Measurements from ENCODE around the gene ADGRG6.

Gene ADGRG6

GRCh38 chr6:142301651-142302391 is at the start of gene ADGRG6:
ADGRG6 (plus strand) TSS chr6:142302007; CDS start chr6:142302330, 323 bp downstream.
- Mint-ChIP-seq H3K9me3 (no peaks in the 10 kb centered on the region), H3K27me3 (peaks cover 24 to 35% of the 10 kb centered on the region in 2 donors), H3K4me1 (peaks cover 11 to 19% of the 10 kb centered on the region in 2 donors), H3K4me3 (peak within 1 kb of the TSS; percentile 88 to 92), H3K27ac (peak within 1 kb of the TSS; percentile 84), H3K36me3 (no peaks in the 10 kb centered on the region)
- peak; percentile 38 for DNase-seq
- peak; percentile 88 for ATAC-seq (replicated peaks)

DNA sequence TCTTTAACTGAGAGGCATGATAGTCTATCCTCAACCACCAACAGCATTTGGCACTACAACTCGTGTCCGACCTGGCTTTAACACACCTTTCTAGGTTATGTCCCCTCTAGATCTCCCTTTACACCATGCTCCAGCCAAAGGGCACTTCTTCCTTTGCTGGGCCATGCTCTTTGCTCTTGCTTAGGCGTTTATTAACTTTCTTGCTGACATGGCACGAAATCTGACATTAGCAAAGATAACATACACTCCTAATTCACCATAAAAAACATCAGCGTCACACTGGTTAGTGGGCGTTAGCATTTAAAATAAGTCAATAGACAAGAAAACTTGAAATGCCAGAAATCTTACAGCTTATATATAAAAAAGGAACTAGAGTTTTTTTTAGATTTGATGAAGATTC is 47.3 kb upstream of the ADGRG6 start:
- no peaks in the 10 kb centered on the region for H3K36me3 Mint-ChIP-seq
- H3K9me3 Mint-ChIP-seq = no peaks in the 10 kb centered on the region
- no peak overlapping the region for H3K27ac Mint-ChIP-seq
- DNase-seq = no peak
- H3K4me1 Mint-ChIP-seq = no peaks in the 10 kb centered on the region
- H3K27me3 Mint-ChIP-seq = no peaks in the 10 kb centered on the region
- ATAC-seq (replicated peaks) = no peak
- no peak overlapping the region for H3K4me3 Mint-ChIP-seq

DNA sequence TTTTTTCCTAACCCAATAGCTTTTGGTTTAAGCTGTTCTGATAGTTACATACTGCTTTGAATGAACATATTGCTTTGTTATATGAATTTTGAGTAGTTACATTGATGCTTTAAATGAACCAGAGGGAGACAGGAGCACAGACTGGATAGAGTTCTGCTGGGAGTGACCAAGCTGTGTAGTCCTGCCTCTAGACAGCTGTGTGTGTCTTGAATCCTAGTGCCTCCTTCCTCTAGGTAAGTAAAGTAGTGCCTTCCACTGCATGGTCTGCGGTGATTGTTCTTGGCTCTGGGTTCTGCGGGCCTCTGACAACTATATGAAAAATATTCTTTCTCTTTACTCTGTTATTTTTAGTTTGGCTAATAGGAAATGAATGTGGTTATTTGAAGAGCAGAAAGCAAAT is 46.0 kb upstream of the ADGRG6 start:
- no peaks in the 10 kb centered on the region for H3K36me3 Mint-ChIP-seq
- DNase-seq = no peak
- ATAC-seq (replicated peaks) = no peak
- H3K27me3 Mint-ChIP-seq = no peaks in the 10 kb centered on the region
- no peaks in the 10 kb centered on the region for H3K4me1 Mint-ChIP-seq
- no peak overlapping the region for H3K4me3 Mint-ChIP-seq
- no peak overlapping the region for H3K27ac Mint-ChIP-seq
- H3K9me3 Mint-ChIP-seq = no peaks in the 10 kb centered on the region

DNA sequence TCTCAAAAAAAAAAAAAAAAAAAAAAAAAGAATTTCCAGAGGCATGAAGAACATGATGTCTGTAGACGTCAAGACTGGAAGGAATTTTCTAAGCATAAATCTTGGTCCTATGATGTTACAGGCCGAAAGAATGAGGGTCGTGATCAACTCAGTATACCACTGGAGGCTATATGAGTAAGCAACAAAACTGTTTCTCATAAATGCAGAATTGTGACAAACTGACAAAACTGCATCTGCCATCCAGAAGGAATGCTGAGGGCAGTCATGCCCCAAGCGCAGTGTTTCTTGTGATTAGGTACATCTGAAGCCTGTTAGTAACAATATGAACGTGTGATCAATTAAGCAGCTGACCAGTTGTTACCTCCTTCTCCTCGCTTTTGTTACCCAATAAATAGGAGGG is 43.5 kb upstream of the ADGRG6 start:
- no peak overlapping the region for H3K4me3 Mint-ChIP-seq
- DNase-seq (no peak), ATAC-seq (replicated peaks) (no peak)

DNA sequence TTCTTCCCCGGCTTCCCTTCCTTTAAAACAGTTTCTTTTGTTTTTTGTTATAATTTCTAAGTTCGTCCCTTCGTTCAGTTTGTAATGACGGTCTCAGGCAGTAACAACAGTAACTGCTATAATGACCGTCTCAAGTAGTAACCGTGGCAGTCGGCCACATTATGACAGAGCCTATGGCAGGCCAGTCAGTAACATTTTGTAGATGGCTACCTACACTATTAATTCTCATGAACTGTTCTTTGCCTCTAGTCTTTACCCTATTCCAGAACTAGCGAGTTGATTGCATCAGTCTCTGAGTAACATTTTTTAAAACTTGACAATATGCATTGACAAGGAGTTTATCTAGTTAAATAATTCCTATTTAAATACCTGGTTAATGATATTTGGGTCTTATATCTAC is 43.0 kb upstream of the ADGRG6 start:
- no peaks in the 10 kb centered on the region for H3K4me1 Mint-ChIP-seq
- H3K27ac Mint-ChIP-seq = no peak overlapping the region
- H3K36me3 Mint-ChIP-seq = no peaks in the 10 kb centered on the region
- H3K9me3 Mint-ChIP-seq = peaks cover 0 to 3% of the 10 kb centered on the region in 2 donors
- H3K27me3 Mint-ChIP-seq = no peaks in the 10 kb centered on the region
- DNase-seq = no peak
- no peak for ATAC-seq (replicated peaks)
- no peak overlapping the region for H3K4me3 Mint-ChIP-seq

More for the DNA sequence above, 43.5 kb upstream of the ADGRG6 start:
- Mint-ChIP-seq H3K27me3 (no peaks in the 10 kb centered on the region), H3K4me1 (no peaks in the 10 kb centered on the region), H3K9me3 (peaks cover 0 to 3% of the 10 kb centered on the region in 2 donors), H3K36me3 (no peaks in the 10 kb centered on the region), H3K27ac (no peak overlapping the region)

- Mint-ChIP-seq H3K27ac (no peak overlapping the region), H3K4me3 (no peak overlapping the region), H3K9me3 (peaks cover 0 to 3% of the 10 kb centered on the region in 2 donors), H3K36me3 (no peaks in the 10 kb centered on the region), H3K4me1 (no peaks in the 10 kb centered on the region), H3K27me3 (no peaks in the 10 kb centered on the region)
- DNase-seq = no peak
- no peak for ATAC-seq (replicated peaks)
These were observed 41.1 kb upstream of the ADGRG6 start for GRCh38 chr6:142260748-142261147.

DNA sequence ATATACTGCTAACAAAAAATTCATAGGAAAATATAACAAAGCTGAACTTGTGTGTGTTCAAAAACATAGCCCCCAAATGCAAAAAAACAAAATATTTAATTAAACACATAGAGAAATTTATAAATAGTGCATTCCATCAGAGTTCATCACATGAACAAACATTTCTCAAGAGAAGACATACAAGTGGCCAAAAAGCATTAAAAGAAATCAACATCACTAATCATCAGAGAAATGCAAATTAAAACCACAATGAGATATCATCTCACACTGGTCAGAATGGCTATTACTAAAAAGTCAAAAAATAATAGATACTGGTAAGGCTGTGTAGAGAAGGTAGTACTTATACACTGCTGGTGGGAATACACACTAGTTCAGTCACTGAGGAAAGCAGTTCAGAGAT is 39.6 kb upstream of the ADGRG6 start:
- H3K4me3 Mint-ChIP-seq = no peak overlapping the region
- H3K27ac Mint-ChIP-seq = no peak overlapping the region
- H3K9me3 Mint-ChIP-seq = peaks cover 0 to 3% of the 10 kb centered on the region in 2 donors
- DNase-seq = no peak
- no peaks in the 10 kb centered on the region for H3K27me3 Mint-ChIP-seq
- H3K36me3 Mint-ChIP-seq = no peaks in the 10 kb centered on the region
- ATAC-seq (replicated peaks) = no peak
- no peaks in the 10 kb centered on the region for H3K4me1 Mint-ChIP-seq

DNA sequence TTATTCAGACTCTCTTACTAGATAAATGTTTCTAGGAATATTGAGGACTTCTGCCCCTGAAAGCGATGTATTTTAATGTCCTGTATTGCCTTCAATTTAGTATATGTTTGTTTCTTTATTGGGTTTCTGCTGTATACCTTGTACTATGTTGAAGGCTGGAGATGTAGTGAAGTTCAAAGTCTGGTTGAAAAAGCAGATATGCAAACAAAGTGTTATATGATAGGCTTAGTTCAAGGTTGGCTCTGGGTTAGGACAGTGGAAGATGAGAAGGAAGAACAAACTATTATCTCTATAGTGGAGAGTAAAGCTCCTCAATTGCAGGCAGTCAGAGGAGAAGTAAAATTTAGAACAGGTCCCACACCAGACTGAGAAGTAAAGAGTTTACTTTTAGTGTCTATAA is 36.3 kb upstream of the ADGRG6 start:
- no peak overlapping the region for H3K27ac Mint-ChIP-seq
- DNase-seq = no peak
- H3K9me3 Mint-ChIP-seq = peaks cover 0 to 3% of the 10 kb centered on the region in 2 donors
- ATAC-seq (replicated peaks) = no peak
- H3K4me3 Mint-ChIP-seq = no peak overlapping the region
- H3K4me1 Mint-ChIP-seq = no peaks in the 10 kb centered on the region
- peaks cover 0 to 4% of the 10 kb centered on the region in 2 donors for H3K27me3 Mint-ChIP-seq
- H3K36me3 Mint-ChIP-seq = no peaks in the 10 kb centered on the region

DNA sequence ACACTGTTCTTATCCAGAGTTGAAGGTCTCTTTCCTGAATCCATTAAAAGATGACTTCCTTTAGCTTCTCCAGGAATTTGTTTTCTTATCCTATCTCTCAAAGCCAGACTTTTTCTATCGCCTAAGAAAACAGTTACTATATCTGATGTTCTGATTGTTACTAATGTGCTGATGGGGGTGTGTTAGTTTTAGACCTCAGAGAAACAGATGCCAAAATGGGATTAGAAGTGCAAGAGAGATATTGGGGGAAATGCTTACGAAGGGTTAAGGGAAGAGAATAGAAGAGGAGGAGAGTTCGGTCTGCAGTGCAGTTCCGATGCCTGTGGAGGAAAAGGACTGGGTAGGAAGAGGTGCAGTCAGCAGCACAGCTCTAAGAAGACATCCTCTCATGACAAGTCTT is 35.7 kb upstream of the ADGRG6 start:
- Mint-ChIP-seq H3K27me3 (peaks cover 0 to 4% of the 10 kb centered on the region in 2 donors), H3K36me3 (no peaks in the 10 kb centered on the region), H3K27ac (no peak overlapping the region)

DNA sequence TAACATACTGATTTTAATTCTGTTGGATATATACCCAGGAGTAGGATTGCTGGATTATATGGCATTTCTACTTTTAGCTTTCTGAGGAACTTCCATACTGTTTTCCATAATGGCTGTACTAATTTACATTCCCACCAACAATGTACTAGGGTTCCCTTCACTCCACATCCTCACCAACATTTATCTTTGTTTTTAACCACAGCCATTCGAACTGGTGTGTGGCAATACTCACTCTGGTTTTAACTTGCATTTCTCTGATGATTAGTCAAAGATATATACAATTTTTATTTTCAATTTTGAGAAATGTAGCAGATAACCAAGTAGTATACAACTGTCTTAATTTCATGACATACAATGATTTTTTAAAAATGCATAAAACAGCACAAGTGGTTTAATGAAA is 30.3 kb upstream of the ADGRG6 start:
- Mint-ChIP-seq H3K4me1 (no peaks in the 10 kb centered on the region), H3K27ac (peak overlapping the region; percentile 25), H3K4me3 (no peak overlapping the region), H3K27me3 (peaks cover 0 to 4% of the 10 kb centered on the region in 2 donors), H3K36me3 (no peaks in the 10 kb centered on the region), H3K9me3 (no peaks in the 10 kb centered on the region)
- ATAC-seq (replicated peaks) (no peak), DNase-seq (no peak)

More for the DNA sequence above, 35.7 kb upstream of the ADGRG6 start:
- Mint-ChIP-seq H3K4me1 (no peaks in the 10 kb centered on the region), H3K9me3 (peaks cover 0 to 3% of the 10 kb centered on the region in 2 donors), H3K4me3 (no peak overlapping the region)
- DNase-seq (no peak), ATAC-seq (replicated peaks) (no peak)

DNA sequence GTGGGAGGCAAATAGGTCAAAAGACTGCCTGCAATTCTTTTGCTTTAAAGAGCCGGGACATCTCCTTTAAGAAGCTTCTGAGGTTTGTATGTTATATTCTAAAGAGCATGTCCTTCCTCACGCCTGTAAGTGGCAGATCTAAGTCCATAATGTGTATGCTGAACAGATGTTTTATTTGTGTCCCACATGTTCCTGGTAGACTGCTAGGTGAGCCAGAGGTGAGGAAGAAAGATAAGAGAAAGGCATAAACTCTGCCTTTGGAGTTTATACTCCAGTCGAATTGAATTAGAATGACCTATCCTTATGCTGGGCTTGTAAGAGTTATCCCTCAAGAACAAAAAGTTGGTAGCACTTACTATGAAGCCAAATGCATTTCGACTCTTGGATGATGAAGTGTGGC is 27.2 kb upstream of the ADGRG6 start:
- no peaks in the 10 kb centered on the region for H3K4me1 Mint-ChIP-seq
- peaks cover 0 to 3% of the 10 kb centered on the region in 2 donors for H3K9me3 Mint-ChIP-seq
- ATAC-seq (replicated peaks) (no peak), DNase-seq (no peak)
- no peak overlapping the region for H3K4me3 Mint-ChIP-seq
- peaks cover 0 to 4% of the 10 kb centered on the region in 2 donors for H3K27me3 Mint-ChIP-seq
- H3K36me3 Mint-ChIP-seq = no peaks in the 10 kb centered on the region
- no peak overlapping the region for H3K27ac Mint-ChIP-seq

DNA sequence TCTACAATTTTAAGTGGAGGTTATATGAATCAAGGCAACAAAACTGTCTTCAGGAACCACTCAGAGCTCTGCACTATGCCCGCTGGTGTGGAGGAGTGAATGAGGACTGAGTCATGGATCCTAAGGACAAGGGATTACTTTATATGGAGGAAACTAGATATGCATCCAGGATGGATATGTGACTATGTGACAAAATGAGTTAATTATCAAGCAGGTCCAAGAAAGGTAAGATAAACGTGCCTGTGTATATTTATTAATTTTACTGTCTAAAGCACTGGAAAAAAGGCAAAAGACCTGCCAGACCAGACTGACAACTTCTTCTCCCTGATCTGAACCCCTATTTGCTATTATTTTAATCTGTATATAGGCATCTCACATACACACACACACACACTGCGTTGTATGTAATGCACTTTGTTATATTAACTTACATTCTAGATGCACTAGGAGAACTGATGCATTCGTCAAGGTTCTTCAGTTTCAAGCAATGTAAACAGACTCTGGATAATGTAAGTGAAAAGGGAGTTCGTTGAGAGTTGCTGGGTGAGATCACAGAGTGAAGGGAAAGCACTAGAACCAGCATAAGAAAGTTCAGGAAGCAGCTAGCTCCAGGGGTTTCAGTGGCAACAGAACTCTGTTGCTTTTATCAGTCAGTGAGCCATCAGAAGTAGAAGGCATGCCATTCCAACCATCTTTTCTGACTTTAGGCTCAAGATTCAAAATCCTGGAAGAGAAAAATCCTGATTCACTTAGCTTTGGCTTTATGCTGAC is 26.4 kb upstream of the ADGRG6 start:
- ATAC-seq (replicated peaks) = no peak
- Mint-ChIP-seq H3K4me1 (no peaks in the 10 kb centered on the region), H3K4me3 (no peak overlapping the region), H3K27me3 (peaks cover 0 to 4% of the 10 kb centered on the region in 2 donors), H3K9me3 (peaks cover 0 to 3% of the 10 kb centered on the region in 2 donors), H3K36me3 (no peaks in the 10 kb centered on the region), H3K27ac (no peak overlapping the region)
- DNase-seq = no peak

DNA sequence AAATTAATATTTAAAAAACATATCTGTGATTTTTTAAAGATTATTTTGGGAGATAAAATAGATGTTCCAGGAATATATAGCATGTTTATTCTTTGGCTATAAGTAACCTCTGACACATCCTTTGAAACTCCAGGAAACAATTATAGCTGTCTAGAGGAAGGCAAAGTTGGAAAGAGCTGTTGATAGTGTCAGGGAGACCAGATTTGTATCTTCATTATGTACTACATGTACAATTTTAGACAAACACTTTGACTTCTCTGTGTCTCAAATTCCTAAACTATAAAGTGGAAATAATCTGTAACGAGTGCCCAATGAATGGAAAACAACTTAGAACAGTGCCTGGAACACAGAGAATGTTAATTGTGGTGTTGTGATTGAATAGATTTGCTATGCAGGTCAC is 25.6 kb upstream of the ADGRG6 start:
- ATAC-seq (replicated peaks) (no peak), DNase-seq (no peak)
- peaks cover 0 to 4% of the 10 kb centered on the region in 2 donors for H3K27me3 Mint-ChIP-seq
- no peaks in the 10 kb centered on the region for H3K4me1 Mint-ChIP-seq
- H3K27ac Mint-ChIP-seq = no peak overlapping the region
- H3K36me3 Mint-ChIP-seq = no peaks in the 10 kb centered on the region
- H3K4me3 Mint-ChIP-seq = no peak overlapping the region
- peaks cover 3 to 8% of the 10 kb centered on the region in 2 donors for H3K9me3 Mint-ChIP-seq

DNA sequence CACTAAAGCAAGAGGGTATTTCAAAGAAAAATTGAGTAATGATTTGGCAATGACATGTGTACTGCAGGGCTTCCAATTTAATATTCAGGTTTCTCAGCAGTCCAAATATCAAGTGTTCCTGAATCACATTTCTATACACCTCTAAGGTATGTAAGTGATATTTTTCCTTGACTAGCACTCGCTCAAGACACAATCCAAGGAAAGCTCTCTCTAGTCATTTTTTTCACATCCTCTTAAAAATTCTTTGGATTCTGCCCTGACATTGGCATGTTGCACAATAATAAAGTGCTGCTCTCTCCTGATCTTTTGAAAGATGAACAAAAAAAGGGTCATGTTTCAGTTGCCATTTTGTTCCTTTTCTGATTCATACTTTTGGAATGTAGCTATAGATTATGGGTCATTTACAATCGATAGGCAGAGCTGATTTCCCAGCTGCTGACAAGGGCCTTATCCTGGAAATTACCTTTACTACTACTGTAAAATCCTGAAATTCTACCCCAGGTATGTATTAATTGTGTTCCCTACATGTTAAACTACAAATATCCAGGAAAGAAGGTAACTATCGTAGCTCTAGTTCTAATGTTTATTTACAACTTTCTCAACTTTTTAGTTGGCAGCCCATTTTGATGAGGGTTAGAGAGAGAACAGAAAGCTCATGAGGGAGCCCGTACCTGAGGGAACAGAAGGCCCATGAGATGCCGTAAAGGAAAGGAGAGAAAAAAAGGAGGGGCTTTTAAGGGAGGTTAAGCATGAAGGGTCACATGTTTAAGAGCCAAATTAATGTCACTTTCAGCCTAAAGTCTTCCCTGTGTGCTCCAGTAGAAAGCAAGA is 22.2 kb upstream of the ADGRG6 start:
- peaks cover 0 to 4% of the 10 kb centered on the region in 2 donors for H3K27me3 Mint-ChIP-seq

More for the DNA sequence above, 22.2 kb upstream of the ADGRG6 start:
- Mint-ChIP-seq H3K4me3 (no peak overlapping the region), H3K27ac (no peak overlapping the region), H3K4me1 (no peaks in the 10 kb centered on the region), H3K36me3 (no peaks in the 10 kb centered on the region), H3K9me3 (peaks cover 5 to 18% of the 10 kb centered on the region in 2 donors)
- no peak for ATAC-seq (replicated peaks)
- no peak for DNase-seq
